ENCODE data around the gene PLD5.
"Not testable (repeated sequence)": the region's sequence is repeated elsewhere in the genome, so short reads cannot be mapped to it uniquely, and the experiment has no call there.

Gene PLD5

DNA sequence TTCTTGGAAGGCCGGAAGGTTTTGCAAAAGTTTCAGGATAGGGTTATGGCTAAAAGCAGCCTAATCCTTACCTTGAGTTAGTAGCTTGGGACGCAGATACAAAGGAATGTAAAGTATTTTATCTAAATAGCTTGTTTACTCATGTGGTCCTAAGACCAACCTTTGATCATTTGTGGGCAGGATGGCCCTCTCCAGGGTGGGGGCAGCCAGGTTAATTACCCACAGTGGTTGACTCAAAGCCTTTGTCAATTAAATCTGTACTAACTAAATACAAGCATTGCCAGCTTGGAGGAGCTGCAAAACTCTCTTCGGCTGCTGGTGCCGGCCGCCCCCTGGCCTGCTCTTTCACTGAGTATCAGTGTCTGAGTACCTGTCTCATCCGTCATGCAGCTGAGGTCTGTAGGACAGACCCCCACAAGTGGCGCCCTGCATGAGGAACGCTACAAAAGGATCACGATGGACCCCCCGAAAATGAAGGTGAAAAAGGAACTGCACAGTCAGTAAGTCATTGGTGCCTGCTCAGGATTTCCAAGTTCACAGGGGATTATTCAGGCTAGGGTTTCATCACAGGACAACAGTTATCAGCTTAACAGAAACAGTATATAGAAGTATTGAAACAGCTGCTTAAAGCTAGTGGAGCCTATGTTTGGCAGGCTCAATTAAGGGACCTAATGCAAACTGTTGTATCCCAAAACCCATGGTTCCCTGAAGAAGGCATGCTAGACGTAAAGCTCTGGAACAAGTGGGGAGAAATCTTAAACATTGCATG is 313.1 kb downstream of the PLD5 start:
- Histone ChIP-seq H3K23ac (ENCODE audit: low read length in 2 of 2) (no peak overlapping the region), H3K9ac (ENCODE audit: low read length) (no peak overlapping the region), H3K9me3 (ENCODE audit: control insufficient read depth, low read length) (no peaks in the 10 kb centered on the region), H3K14ac (ENCODE audit: low read length in 2 of 2) (no peak overlapping the region), H4K91ac (ENCODE audit: low read length) (no peak overlapping the region), H2BK5ac (ENCODE audit: low read depth, low read length, poor library complexity, severe bottlenecking) (no peak overlapping the region), H3K79me1 (replicated peaks; ENCODE audit: low read length, poor library complexity, severe bottlenecking) (no peaks in the 10 kb centered on the region), H2BK12ac (ENCODE audit: low read length in 2 of 2) (no peak overlapping the region), H4K8ac (ENCODE audit: low read length) (no peak overlapping the region), H3K27ac (ENCODE audit: low read length, poor library complexity, severe bottlenecking) (no peak overlapping the region), H2AK5ac (ENCODE audit: low read length, severe bottlenecking) (no peak overlapping the region), H3K36me3 (ENCODE audit: control insufficient read depth in 1 of 2, insufficient read depth in 2 of 2, low read depth in 1 of 2, low read length in 2 of 2) (no peaks in the 10 kb centered on the region), H3K18ac (ENCODE audit: low read depth in 1 of 2, low read length in 2 of 2) (no peak overlapping the region), H2BK15ac (ENCODE audit: low read depth, poor library complexity, severe bottlenecking) (no peak overlapping the region), H3K4me2 (ENCODE audit: low read length, poor library complexity, severe bottlenecking) (no peak overlapping the region), H2AFZ (ENCODE audit: low read depth, low read length) (no peak overlapping the region), H3K4me1 (ENCODE audit: control insufficient read depth, insufficient read depth, low read depth, low read length) (peaks cover 5% of the 10 kb centered on the region), H3K4ac (ENCODE audit: low read depth in 1 of 2, low read length in 2 of 2) (no peak overlapping the region), H2BK120ac (ENCODE audit: low read depth, low read length) (no peak overlapping the region), H3K27me3 (ENCODE audit: control insufficient read depth in 1 of 2, insufficient read depth in 1 of 2, low read length in 2 of 2) (no peaks in the 10 kb centered on the region), H3K4me3 (ENCODE audit: insufficient read depth in 1 of 2, low read depth in 1 of 2, low read length in 2 of 2) (no peak overlapping the region)
- WGBS: 62% methylated on average over 10 of the region's 11 CpGs
- no peak for DNase-seq

GRCh38 chr1:242210316-242210715 is 314.2 kb downstream of the PLD5 start:
- not testable (repeated sequence) for H3K79me1 ChIP-seq (replicated peaks; ENCODE audit: low read length, poor library complexity, severe bottlenecking); H3K36me3 ChIP-seq (ENCODE audit: control insufficient read depth in 1 of 2, insufficient read depth in 2 of 2, low read depth in 1 of 2, low read length in 2 of 2); H3K4me2 ChIP-seq (ENCODE audit: low read length, poor library complexity, severe bottlenecking); H2BK12ac ChIP-seq (ENCODE audit: low read length in 2 of 2); H3K9ac ChIP-seq (ENCODE audit: low read length); H3K18ac ChIP-seq (ENCODE audit: low read depth in 1 of 2, low read length in 2 of 2); H4K8ac ChIP-seq (ENCODE audit: low read length); H3K9me3 ChIP-seq (ENCODE audit: control insufficient read depth, low read length); H3K27me3 ChIP-seq (ENCODE audit: control insufficient read depth in 1 of 2, insufficient read depth in 1 of 2, low read length in 2 of 2); H3K4ac ChIP-seq (ENCODE audit: low read depth in 1 of 2, low read length in 2 of 2); H3K4me3 ChIP-seq (ENCODE audit: insufficient read depth in 1 of 2, low read depth in 1 of 2, low read length in 2 of 2); H3K23ac ChIP-seq (ENCODE audit: low read length in 2 of 2); H4K91ac ChIP-seq (ENCODE audit: low read length); H2AK5ac ChIP-seq (ENCODE audit: low read length, severe bottlenecking); H3K27ac ChIP-seq (ENCODE audit: low read length, poor library complexity, severe bottlenecking); H2BK5ac ChIP-seq (ENCODE audit: low read depth, low read length, poor library complexity, severe bottlenecking); H3K4me1 ChIP-seq (ENCODE audit: control insufficient read depth, insufficient read depth, low read depth, low read length); H2BK120ac ChIP-seq (ENCODE audit: low read depth, low read length); H3K14ac ChIP-seq (ENCODE audit: low read length in 2 of 2); DNase-seq; H2AFZ ChIP-seq (ENCODE audit: low read depth, low read length); H2BK15ac ChIP-seq (ENCODE audit: low read depth, poor library complexity, severe bottlenecking)
- WGBS: 57% methylated on average over 7 of the region's 7 CpGs

GRCh38 chr1:242209063-242209462 is 315.4 kb downstream of the PLD5 start:
- no peak for DNase-seq
- H2AK5ac ChIP-seq (ENCODE audit: low read length, severe bottlenecking): no peak overlapping the region
- no peak overlapping the region for H4K91ac ChIP-seq (ENCODE audit: low read length)
- H2BK120ac ChIP-seq (ENCODE audit: low read depth, low read length): no peak overlapping the region
- H2BK12ac ChIP-seq (ENCODE audit: low read length in 2 of 2): no peak overlapping the region
- no peak overlapping the region for H3K27ac ChIP-seq (ENCODE audit: low read length, poor library complexity, severe bottlenecking)
- H3K36me3 ChIP-seq (ENCODE audit: control insufficient read depth in 1 of 2, insufficient read depth in 2 of 2, low read depth in 1 of 2, low read length in 2 of 2): no peaks in the 10 kb centered on the region
- peaks cover 5% of the 10 kb centered on the region for H3K4me1 ChIP-seq (ENCODE audit: control insufficient read depth, insufficient read depth, low read depth, low read length)
- no peak overlapping the region for H2BK5ac ChIP-seq (ENCODE audit: low read depth, low read length, poor library complexity, severe bottlenecking)
- H3K9ac ChIP-seq (ENCODE audit: low read length): no peak overlapping the region
- WGBS: 75% methylated on average over 11 of the region's 11 CpGs
- no peak overlapping the region for H3K4ac ChIP-seq (ENCODE audit: low read depth in 1 of 2, low read length in 2 of 2)
- H3K27me3 ChIP-seq (ENCODE audit: control insufficient read depth in 1 of 2, insufficient read depth in 1 of 2, low read length in 2 of 2): no peaks in the 10 kb centered on the region
- H3K18ac ChIP-seq (ENCODE audit: low read depth in 1 of 2, low read length in 2 of 2): no peak overlapping the region
- H3K4me2 ChIP-seq (ENCODE audit: low read length, poor library complexity, severe bottlenecking): no peak overlapping the region
- H2BK15ac ChIP-seq (ENCODE audit: low read depth, poor library complexity, severe bottlenecking): no peak overlapping the region
- H4K8ac ChIP-seq (ENCODE audit: low read length): no peak overlapping the region
- no peak overlapping the region for H2AFZ ChIP-seq (ENCODE audit: low read depth, low read length)
- no peak overlapping the region for H3K4me3 ChIP-seq (ENCODE audit: insufficient read depth in 1 of 2, low read depth in 1 of 2, low read length in 2 of 2)
- no peaks in the 10 kb centered on the region for H3K79me1 ChIP-seq (replicated peaks; ENCODE audit: low read length, poor library complexity, severe bottlenecking)
- no peak overlapping the region for H3K23ac ChIP-seq (ENCODE audit: low read length in 2 of 2)
- no peaks in the 10 kb centered on the region for H3K9me3 ChIP-seq (ENCODE audit: control insufficient read depth, low read length)
- H3K14ac ChIP-seq (ENCODE audit: low read length in 2 of 2): no peak overlapping the region

DNA sequence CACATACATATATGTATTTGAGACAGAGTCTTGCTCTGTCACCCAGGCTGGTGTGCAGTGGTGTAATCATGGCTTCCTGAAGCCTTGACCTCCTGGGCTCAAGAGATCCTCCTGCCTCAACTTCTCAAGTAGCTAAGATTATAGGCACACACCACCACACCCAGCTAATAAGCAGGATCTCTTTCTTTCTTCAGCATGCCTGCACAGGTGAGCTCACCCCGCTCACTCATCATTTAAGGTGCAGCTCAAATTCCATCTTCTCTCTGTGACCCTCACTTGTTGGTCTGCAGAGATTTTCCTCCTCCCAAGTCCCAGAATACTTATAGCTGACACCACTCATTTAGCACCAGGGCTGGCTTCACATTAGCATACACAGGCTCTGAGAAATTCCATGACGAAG is 316.5 kb downstream of the PLD5 start:
- H3K14ac ChIP-seq (ENCODE audit: low read length in 2 of 2): no peak overlapping the region
- H3K36me3 ChIP-seq (ENCODE audit: control insufficient read depth in 1 of 2, insufficient read depth in 2 of 2, low read depth in 1 of 2, low read length in 2 of 2): no peaks in the 10 kb centered on the region
- no peak overlapping the region for H4K91ac ChIP-seq (ENCODE audit: low read length)

More for the DNA sequence above, 316.5 kb downstream of the PLD5 start:
- Histone ChIP-seq H2BK120ac (ENCODE audit: low read depth, low read length) (no peak overlapping the region), H3K27me3 (ENCODE audit: control insufficient read depth in 1 of 2, insufficient read depth in 1 of 2, low read length in 2 of 2) (no peaks in the 10 kb centered on the region), H3K9ac (ENCODE audit: low read length) (no peak overlapping the region), H3K4me1 (ENCODE audit: control insufficient read depth, insufficient read depth, low read depth, low read length) (peaks cover 5% of the 10 kb centered on the region), H3K9me3 (ENCODE audit: control insufficient read depth, low read length) (no peaks in the 10 kb centered on the region), H3K79me1 (replicated peaks; ENCODE audit: low read length, poor library complexity, severe bottlenecking) (no peaks in the 10 kb centered on the region), H2BK5ac (ENCODE audit: low read depth, low read length, poor library complexity, severe bottlenecking) (no peak overlapping the region), H3K23ac (ENCODE audit: low read length in 2 of 2) (no peak overlapping the region), H3K4me3 (ENCODE audit: insufficient read depth in 1 of 2, low read depth in 1 of 2, low read length in 2 of 2) (no peak overlapping the region), H2BK15ac (ENCODE audit: low read depth, poor library complexity, severe bottlenecking) (no peak overlapping the region), H3K18ac (ENCODE audit: low read depth in 1 of 2, low read length in 2 of 2) (no peak overlapping the region), H3K4ac (ENCODE audit: low read depth in 1 of 2, low read length in 2 of 2) (no peak overlapping the region), H2AK5ac (ENCODE audit: low read length, severe bottlenecking) (no peak overlapping the region), H3K4me2 (ENCODE audit: low read length, poor library complexity, severe bottlenecking) (no peak overlapping the region), H2BK12ac (ENCODE audit: low read length in 2 of 2) (no peak overlapping the region), H3K27ac (ENCODE audit: low read length, poor library complexity, severe bottlenecking) (no peak overlapping the region), H2AFZ (ENCODE audit: low read depth, low read length) (no peak overlapping the region), H4K8ac (ENCODE audit: low read length) (no peak overlapping the region)
- 73% methylated on average over 2 of the region's 2 CpGs for WGBS
- DNase-seq: no peak

Data from mesenchymal stem cell (in vitro differentiated cells and primary cell).